AG09319 (cell line): ENCODE measurements around the gene CRTC3.
A peak's percentile ranks its signal among the peaks of the same experiment; 100 is the strongest.

Experiments used
- DNase-seq: peaks from one replicate; pipeline ENCODE4 v3.0.0-alpha.2; 2010; ENCODE audit warnings: low read depth; ENCODE audit errors: extremely low read depth
- TF ChIP-seq, protein P1 (sequence below): IDR thresholded peaks from 2 replicates; pipeline ENCODE4 v1.5.1; 2011; ENCODE audit warnings: low read depth, mild to moderate bottlenecking, inconsistent platforms, low read length, moderate library complexity

Gene CRTC3

DNA sequence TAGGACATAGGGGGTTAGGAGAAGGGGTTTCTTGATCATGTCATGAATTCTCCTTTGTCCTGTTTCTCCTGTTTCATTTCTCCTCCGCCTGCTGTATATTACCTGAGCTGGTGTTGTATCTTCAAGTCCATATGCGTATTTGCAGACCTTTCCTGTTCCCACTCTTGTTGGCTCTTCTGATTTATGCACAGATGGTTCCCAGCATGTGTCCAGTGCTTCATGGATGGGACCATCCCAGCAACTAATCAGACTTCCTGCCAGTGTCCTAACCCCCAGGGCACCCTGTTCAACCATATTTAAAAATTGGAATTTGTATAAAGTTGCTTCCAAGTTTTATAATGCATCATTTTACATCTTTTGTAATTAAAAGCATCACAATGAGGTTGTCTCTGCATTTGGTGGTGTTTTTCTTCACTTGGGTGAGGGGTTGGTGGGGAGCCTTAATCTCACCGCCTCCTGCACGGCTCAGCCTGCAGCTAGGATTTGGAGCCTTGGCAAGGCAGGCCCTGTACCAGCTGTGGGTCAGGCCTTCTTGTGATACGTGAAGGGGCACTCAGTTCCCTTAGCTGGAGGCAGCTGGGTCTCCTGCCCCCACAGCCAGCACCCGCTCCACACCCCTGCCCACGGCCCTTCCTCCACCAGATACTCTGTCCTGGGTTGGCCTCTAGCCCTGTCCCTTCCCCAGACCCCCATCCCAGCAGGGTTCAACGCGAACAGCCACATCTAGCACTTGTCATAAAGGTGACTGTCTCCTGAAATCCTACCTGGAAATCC, 115.4 kb downstream of the CRTC3 start:
- TF ChIP-seq, protein P1, sequence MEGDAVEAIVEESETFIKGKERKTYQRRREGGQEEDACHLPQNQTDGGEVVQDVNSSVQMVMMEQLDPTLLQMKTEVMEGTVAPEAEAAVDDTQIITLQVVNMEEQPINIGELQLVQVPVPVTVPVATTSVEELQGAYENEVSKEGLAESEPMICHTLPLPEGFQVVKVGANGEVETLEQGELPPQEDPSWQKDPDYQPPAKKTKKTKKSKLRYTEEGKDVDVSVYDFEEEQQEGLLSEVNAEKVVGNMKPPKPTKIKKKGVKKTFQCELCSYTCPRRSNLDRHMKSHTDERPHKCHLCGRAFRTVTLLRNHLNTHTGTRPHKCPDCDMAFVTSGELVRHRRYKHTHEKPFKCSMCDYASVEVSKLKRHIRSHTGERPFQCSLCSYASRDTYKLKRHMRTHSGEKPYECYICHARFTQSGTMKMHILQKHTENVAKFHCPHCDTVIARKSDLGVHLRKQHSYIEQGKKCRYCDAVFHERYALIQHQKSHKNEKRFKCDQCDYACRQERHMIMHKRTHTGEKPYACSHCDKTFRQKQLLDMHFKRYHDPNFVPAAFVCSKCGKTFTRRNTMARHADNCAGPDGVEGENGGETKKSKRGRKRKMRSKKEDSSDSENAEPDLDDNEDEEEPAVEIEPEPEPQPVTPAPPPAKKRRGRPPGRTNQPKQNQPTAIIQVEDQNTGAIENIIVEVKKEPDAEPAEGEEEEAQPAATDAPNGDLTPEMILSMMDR, result no peak

DNA sequence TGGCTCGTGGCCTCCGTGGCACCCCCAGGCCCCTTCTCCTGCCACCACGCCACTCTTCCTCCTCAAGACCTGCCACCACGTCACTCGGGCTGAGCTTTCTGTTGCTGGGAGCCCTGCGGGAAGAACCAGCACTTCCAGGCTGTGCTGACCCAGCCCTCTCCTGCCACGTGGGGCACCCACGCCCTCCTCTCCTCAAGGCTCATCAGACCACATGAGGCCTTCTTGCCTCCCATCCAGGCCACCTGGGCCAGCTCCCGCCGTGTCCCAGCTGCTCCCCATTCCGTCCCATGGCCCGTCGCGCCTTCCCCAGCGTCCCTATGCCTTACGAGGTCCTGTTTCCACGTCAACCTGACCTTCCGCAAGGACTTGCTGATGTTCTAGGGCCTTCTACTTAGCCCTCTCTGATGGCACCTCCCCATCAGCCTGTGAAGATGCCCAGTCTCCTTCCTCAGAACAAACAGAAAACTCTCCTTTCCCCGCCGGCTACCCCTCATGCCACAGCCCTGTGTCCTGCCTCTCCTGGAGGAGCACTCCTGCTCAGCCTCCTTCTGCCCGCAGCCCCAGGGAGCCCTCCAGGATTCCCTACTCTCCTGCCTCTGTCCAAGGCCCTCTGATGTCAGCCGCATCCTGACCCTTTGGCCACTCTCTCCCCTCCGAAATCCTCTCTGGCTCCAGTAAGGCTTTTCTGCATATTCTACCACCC, 116.3 kb downstream of the CRTC3 start:
- TF ChIP-seq, protein P1, result no peak
- DNase-seq, result no peak

More for the DNA sequence above, 115.4 kb downstream of the CRTC3 start:
- no peak for DNase-seq

DNA sequence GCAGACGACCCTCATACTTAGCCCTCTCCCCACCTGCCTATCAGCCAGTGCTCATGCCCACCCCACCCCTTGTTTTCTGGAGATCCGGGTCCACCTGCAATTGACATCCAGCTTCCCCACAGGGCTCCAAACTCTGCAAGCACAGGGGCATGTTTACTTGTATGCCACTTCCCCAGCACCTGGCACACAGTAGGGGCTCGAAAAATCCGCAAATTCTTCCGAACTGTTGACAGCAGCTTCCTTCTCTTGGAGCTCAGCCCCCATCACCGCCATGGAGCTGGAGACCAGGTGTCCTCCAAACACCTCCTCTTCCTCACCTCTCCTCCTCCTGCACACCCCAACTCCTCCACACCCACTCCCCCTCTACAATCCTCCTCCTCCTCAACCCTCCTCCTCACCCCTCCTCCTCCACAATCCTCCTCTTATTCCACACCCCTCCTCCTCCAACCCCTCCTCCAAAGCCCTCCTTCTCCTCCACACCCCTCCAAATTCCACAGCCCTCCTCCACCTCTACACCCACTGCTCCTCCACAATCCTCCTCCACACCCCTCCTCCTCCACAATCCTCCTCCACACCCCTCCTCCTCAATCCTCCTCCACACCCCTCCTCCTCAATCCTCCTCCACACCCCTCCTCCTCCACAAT, 117.1 kb downstream of the CRTC3 start:
- TF ChIP-seq, protein P1, result no peak
- no peak for DNase-seq

DNA sequence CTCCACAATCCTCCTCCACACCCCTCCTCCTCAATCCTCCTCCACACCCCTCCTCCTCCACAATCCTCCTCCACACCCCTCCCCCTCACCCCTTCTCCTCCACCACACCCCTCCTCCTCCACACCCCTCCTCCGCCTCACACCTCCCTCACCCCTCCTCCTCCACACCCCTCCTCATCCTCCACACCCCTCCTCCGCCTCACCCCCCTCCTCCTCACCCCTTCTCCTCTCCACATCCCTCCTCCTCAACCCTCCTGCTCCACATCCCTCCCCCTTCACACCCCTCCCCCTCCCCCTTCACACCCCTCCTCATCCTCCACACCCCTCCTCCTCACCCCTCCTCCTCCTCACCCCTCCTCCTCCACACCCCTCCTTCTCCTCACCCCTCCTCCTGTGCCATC, 117.6 kb downstream of the CRTC3 start:
- DNase-seq, result no peak
- TF ChIP-seq, protein P1, result no peak

DNA sequence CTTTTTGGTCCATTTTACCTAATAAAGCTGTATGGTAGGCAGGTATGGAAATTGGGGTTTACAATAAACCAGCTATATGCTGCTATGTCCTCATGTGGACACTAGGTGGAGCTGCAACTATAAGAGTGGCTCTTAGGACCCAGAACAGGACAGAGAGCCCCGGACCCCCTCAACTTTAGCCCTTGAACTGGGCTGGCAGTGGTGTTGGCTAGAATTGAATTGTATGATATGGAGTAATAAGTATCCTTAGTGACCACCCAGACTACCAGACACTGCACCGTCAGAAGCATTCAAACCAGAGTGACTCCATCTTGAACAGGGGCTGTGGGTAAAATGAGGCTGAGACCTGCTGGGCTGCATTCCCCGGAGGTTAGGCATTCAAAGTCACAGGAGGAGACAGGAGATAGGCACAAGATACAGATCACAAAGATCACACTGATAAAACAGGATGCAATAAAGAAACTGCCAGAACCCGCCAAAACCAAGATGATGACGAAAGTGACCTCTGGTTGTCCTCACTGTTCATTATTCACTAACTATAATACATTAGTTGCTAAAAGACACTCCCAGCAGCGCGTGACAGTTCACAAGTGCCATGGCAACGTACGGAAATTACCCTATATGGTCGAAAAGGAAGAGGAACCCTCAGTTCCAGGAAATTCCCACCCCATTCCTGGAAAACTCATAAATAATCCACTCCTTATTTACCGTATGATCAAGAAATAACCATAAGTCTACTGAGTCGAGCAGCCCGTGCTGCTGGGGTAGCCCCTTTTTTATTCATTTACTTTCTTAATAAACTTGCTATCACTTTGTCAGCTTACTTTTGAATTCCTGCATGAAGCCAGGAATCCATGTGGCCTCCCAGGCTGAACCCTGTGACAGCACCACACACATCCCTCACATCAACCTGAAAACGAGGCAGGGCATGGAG, 118.7 kb downstream of the CRTC3 start:
- TF ChIP-seq, protein P1, result peak; percentile 90

DNA sequence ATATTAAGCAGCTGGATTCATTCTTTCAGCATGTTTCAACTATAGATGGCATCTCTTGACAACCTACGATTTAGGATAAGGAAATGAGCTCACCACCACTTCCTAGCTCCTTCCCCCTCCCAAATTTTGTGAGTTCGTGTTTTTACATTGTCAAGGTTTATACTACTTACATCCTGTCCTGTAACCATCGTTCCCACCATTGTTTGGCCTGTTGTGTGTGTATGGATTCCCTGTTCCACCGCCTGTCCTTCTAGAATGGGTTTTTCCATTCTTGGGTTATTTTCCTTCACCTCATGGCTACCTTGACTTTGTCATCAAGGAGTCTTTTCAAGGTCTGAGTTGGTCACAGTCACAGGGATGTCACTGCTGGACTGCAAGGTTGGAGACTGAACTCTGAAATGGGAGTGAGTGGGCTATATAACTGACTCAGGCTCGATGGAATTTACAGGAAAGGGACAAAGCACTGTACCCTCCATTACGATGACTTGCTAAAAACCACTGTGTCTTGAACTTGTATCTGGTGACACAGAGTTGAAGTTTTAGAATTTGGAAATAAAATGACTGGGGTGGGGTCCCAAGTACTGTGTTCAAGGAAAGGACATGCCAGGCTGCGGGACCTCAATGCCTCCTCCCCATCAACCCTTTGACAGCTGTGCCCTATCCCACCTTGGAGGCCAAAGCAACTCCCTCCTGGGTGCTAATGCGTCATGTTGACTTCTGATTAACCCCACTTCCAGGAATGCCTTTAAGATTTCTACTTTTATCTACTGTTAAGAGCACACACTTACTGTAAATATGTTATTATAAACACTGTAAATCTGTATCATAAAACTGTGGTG, 120.6 kb downstream of the CRTC3 start:
- no peak for DNase-seq
- TF ChIP-seq, protein P1, result no peak

More for the DNA sequence above, 118.7 kb downstream of the CRTC3 start:
- peak; percentile 23 for DNase-seq
